GM12878 (cell line): ENCODE measurements around the gene HABP2. TPM values are rescaled to one million over a fixed set of nuclear protein-coding genes. Genes with fewer than 3 reads are reported as not detected.

Source experiments
- ATAC-seq: fragments of 200-7000 bp; cut with Tn5 transposase; 3 replicates; pipeline ENCODE4 v1.9.1; 2020; ENCODE audit warnings: mild to moderate bottlenecking, moderate library complexity
- BruUV-seq: library from RNA; stranded (reverse); fragments of 400-500 nt; replicated peaks from 2 replicates; lab custom pipeline; 2021; lab: Mats Ljungman, UMichigan
- CTCF ChIA-PET: fragments of 300-600 bp; sonication (Branson Sonifier 250); formaldehyde crosslinking; extraction: SDS; loops from one replicate; lab custom pipeline; 2021; ENCODE audit warnings: inconsistent platforms; lab: Yijun Ruan, JAX
- POLR2A ChIA-PET: fragments of 350-600 bp; formaldehyde crosslinking; extraction: SDS; loops from one replicate; lab custom pipeline; 2021; ENCODE audit warnings: inconsistent platforms; lab: Charles Lee
- RAD21 ChIA-PET: fragments of 300-600 bp; sonication (Branson Sonifier 250); formaldehyde crosslinking; loops from one replicate; lab custom pipeline; 2023; ENCODE audit warnings: antibody characterized with exemption; ENCODE audit not compliant: unreplicated experiment; lab: Charles Lee
- SMC1A ChIA-PET: fragments of 300-600 bp; sonication (Branson Sonifier 250); formaldehyde crosslinking; loops from one replicate; lab custom pipeline; 2023; ENCODE audit not compliant: unreplicated experiment, uncharacterized antibody; lab: Charles Lee
- DNase-seq: peaks from one replicate; pipeline ENCODE4 v3.0.0-alpha.2; 2011; ENCODE audit warnings: low read depth, low spot score
- FAIRE-seq: peaks from 3 replicates; lab custom pipeline; 2011; peaks lifted over from hg19 to GRCh38; lab: Jason Lieb, UNC
- H2AFZ ChIP-seq: 2 replicates; pipeline ENCODE4 v1.6.0; 2011; ENCODE audit warnings: low read depth, low read length, control low read depth; ENCODE audit not compliant: control insufficient read depth
- H3K27ac ChIP-seq: 2 replicates; pipeline ENCODE4 v1.5.1; 2011; ENCODE audit warnings: control low read depth; ENCODE audit not compliant: control insufficient read depth, insufficient read depth
- H3K27me3 ChIP-seq, 2 experiments: replicated peaks in 1 of 2; 2 replicates each; pipeline versions ENCODE4 v1.6.0 to v1.6.1; 2011; ENCODE audit warnings: low read length in 1 of 2; ENCODE audit not compliant: control insufficient read depth in 2 of 2, insufficient read depth in 2 of 2
- H3K36me3 ChIP-seq, 2 experiments: 2 replicates each; pipeline ENCODE4 v1.5.1; 2011; ENCODE audit warnings: low read length in 1 of 2; ENCODE audit not compliant: control insufficient read depth in 2 of 2, insufficient read depth in 2 of 2
- H3K4me1 ChIP-seq: 2 replicates; pipeline ENCODE4 v1.6.1; 2011; ENCODE audit warnings: mild to moderate bottlenecking, low read length, moderate library complexity, mixed read lengths; ENCODE audit not compliant: control insufficient read depth, insufficient read depth
- H3K4me2 ChIP-seq: 2 replicates; pipeline ENCODE4 v1.6.0; 2011; ENCODE audit warnings: control low read depth; ENCODE audit not compliant: control insufficient read depth, insufficient read depth
- H3K4me3 ChIP-seq: fragments of 200-600 bp; sonication (generic); 2 replicates; pipeline ENCODE4 v1.5.1; 2016
- H3K79me2 ChIP-seq: 2 replicates; pipeline ENCODE4 v1.6.0; 2011; ENCODE audit warnings: low read length; ENCODE audit not compliant: control insufficient read depth, insufficient read depth
- H3K9ac ChIP-seq: 2 replicates; pipeline ENCODE4 v1.8.0; 2011; ENCODE audit warnings: low read length, control low read depth, mixed read lengths; ENCODE audit not compliant: control insufficient read depth, insufficient read depth
- H3K9me3 ChIP-seq: replicated peaks from 3 replicates; pipeline ENCODE4 v1.5.1; 2011; ENCODE audit warnings: mild to moderate bottlenecking, low read length; ENCODE audit not compliant: control insufficient read depth, insufficient read depth
- H4K20me1 ChIP-seq: 2 replicates; pipeline ENCODE4 v1.6.0; 2011; ENCODE audit not compliant: control insufficient read depth, insufficient read depth
- BCL11A ChIP-seq: IDR thresholded peaks from 2 replicates; pipeline ENCODE4 v1.6.1; 2011; ENCODE audit warnings: low read depth, low read length
- CREB1 ChIP-seq: IDR thresholded peaks from 2 replicates; pipeline ENCODE4 v1.6.1; 2012; ENCODE audit warnings: low read depth, mild to moderate bottlenecking, inconsistent platforms
- DPF2 ChIP-seq: fragments of 450-650 bp; IDR thresholded peaks from 2 replicates; pipeline ENCODE4 v1.6.1; 2017; ENCODE audit warnings: mild to moderate bottlenecking
- EED ChIP-seq: sonication (generic); IDR thresholded peaks from 2 replicates; pipeline ENCODE4 v1.6.1; 2016; ENCODE audit warnings: antibody characterized with exemption, low read depth
- FOXK2 ChIP-seq: fragments of 450-650 bp; IDR thresholded peaks from 2 replicates; pipeline ENCODE4 v1.6.1; 2017; ENCODE audit warnings: mild to moderate bottlenecking, moderate library complexity
- HDAC6 ChIP-seq: fragments of 200-600 bp; sonication (generic); IDR thresholded peaks from one replicate; pipeline ENCODE4 v1.8.0; 2017; ENCODE audit warnings: antibody characterized with exemption; ENCODE audit not compliant: unreplicated experiment
- LARP7 ChIP-seq: fragments of 450-650 bp; IDR thresholded peaks from 2 replicates; pipeline ENCODE4 v1.6.1; 2017; ENCODE audit warnings: mild to moderate bottlenecking
- MEF2A ChIP-seq: IDR thresholded peaks from 2 replicates; pipeline ENCODE4 v1.6.1; 2011; ENCODE audit warnings: low read depth, mild to moderate bottlenecking, low read length, moderate library complexity; ENCODE audit not compliant: insufficient read depth
- NFYB ChIP-seq: IDR thresholded peaks from 2 replicates; pipeline ENCODE4 v1.6.1; 2011; ENCODE audit warnings: low read depth, mild to moderate bottlenecking, low read length, improper control_type of control experiment, moderate library complexity; ENCODE audit not compliant: insufficient read depth
- NRF1 ChIP-seq: conservative IDR thresholded peaks from 2 replicates; pipeline ENCODE4 v1.6.1; 2011; ENCODE audit warnings: mild to moderate bottlenecking, low read depth, low read length, improper control_type of control experiment
- SMAD5 ChIP-seq: IDR thresholded peaks from 2 replicates; pipeline ENCODE4 v1.6.1; 2016; ENCODE audit warnings: antibody characterized with exemption, low read depth
- SPI1 ChIP-seq: IDR thresholded peaks from 2 replicates; pipeline ENCODE4 v1.6.1; 2011; ENCODE audit warnings: low read depth, mild to moderate bottlenecking, low read length, moderate library complexity, borderline replicate concordance; ENCODE audit not compliant: insufficient read depth
- STAT3 ChIP-seq: IDR thresholded peaks from 2 replicates; pipeline ENCODE4 v1.6.1; 2011; ENCODE audit warnings: low read depth, low read length, improper control_type of control experiment
- TCF3 ChIP-seq: IDR thresholded peaks from 2 replicates; pipeline ENCODE4 v1.6.1; 2012; ENCODE audit warnings: low read depth, mild to moderate bottlenecking, low read length, borderline replicate concordance; ENCODE audit not compliant: insufficient read depth
- ZNF217 ChIP-seq: fragments of 450-650 bp; IDR thresholded peaks from 2 replicates; pipeline ENCODE4 v1.6.1; 2017; ENCODE audit warnings: antibody characterized with exemption, mild to moderate bottlenecking
- WGBS: methylation state at CpG from one replicate; pipeline ENCODE4 v1.1.6; 2016; ENCODE audit warnings: low lambda C conversion rate; ENCODE audit not compliant: insufficient replicate concordance, insufficient coverage; ENCODE audit errors: missing lambda C conversion rate; 5-methylcytosine and 5-hydroxymethylcytosine counted together
- in situ Hi-C: fragments of 300-500 bp; cut with MboI; formaldehyde crosslinking; loops from 9 replicates; pipeline ENCODE4 v1.14.3; 2018; ENCODE audit warnings: mixed read lengths
- intact Hi-C: fragments of 100-400 bp; cut with micrococcal nuclease; formaldehyde crosslinking; loops from one replicate; pipeline ENCODE4 v1.14.2; 2022; ENCODE audit not compliant: unreplicated experiment
- polyA plus RNA-seq, 11 experiments: library from polyadenylated mRNA; depleted of rRNA in 4 of 11; unstranded in 6 of 11; stranded (reverse) in 5 of 11; fragments of >200 nt; fragmentation: Nextera tagmentation in 4 of 11; fragmentation: Illumina TruSeq in 1 of 11; extraction: Ambion mirVana in 4 of 11; extraction: Trizol in 1 of 11; gene quantifications; 1 replicate in 1 of 11; 2 replicates in 10 of 11; pipeline versions ENCODE4 v1.2.1 to v1.2.3, GENCODE V29; 2011 to 2016; ENCODE audit warnings: inconsistent platforms in 2 of 11, missing spikeins in 2 of 11, low read depth in 1 of 11
- total RNA-seq, 4 experiments: library from RNA; depleted of rRNA in 3 of 4; stranded (reverse); fragments of >200 nt in 3 of 4; fragmentation: Illumina TruSeq in 1 of 4; extraction: Trizol in 1 of 4; gene quantifications; 2 replicates each; pipeline versions ENCODE4 v1.2.1 to v1.2.3, GENCODE V29; 2013 to 2021
- TF ChIP-seq, protein P1 (sequence below): fragments of 450-650 bp; IDR thresholded peaks from 2 replicates; pipeline ENCODE4 v1.6.1; 2017; ENCODE audit warnings: mild to moderate bottlenecking, moderate library complexity
- TF ChIP-seq, protein P2 (sequence below): IDR thresholded peaks from 2 replicates; pipeline ENCODE4 v1.6.1; 2011; ENCODE audit warnings: low read depth, mild to moderate bottlenecking, low read length, moderate library complexity, borderline replicate concordance; ENCODE audit errors: extremely low read depth

HABP2 gene
- total and polyA plus RNA-seq, 10 of the 15 experiments (the other 5 are each of a cell fraction or from before 2014, with no cell fraction given): 0.13 TPM; not detected in 9

DNA sequence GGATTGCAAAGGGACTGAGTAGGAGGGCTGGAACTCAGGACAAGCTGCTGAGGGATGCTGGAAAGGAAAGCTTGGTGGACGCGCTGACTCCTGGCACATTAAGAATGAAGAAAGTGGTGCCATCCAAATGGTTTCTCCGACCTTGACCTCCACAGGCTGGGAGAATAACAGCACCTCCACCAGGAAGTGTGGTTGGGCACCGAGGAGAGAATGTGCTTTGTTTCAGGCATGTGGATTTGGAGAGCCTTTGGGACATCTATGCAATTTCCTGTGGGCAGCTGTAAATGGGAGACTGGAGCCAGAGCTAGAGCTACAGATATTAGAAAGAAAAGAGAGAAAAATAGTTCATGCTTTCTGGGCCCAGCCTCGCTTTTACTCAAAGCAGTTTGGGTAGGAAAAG, 29.8 kb upstream of the HABP2 start:
- no peak for DNase-seq
- no peak overlapping the region for H3K4me2 ChIP-seq
- intact Hi-C loops: loop anchor here (10.0 kb wide), 3 partner anchors 798 to 1048 kb away; no protein-coding TSS in a partner anchor

More for the DNA sequence above, 29.8 kb upstream of the HABP2 start:
- Histone ChIP-seq H3K36me3 (no peaks in the 10 kb centered on the region), H3K27me3 (no peaks in the 10 kb centered on the region), H3K4me1 (no peaks in the 10 kb centered on the region), H3K9me3 (no peaks in the 10 kb centered on the region), H3K79me2 (no peaks in the 10 kb centered on the region), H3K27ac (no peak overlapping the region), H4K20me1 (no peaks in the 10 kb centered on the region), H3K4me3 (no peak overlapping the region), H3K9ac (no peak overlapping the region), H2AFZ (no peak overlapping the region)
- RAD21 ChIA-PET: no interaction called here
- in situ Hi-C loops: no loop called here
- ATAC-seq (no peak), FAIRE-seq (no peak)
- no TSS peak for BruUV-seq
- SMC1A ChIA-PET: no interaction called here
- 35% methylated on average over 5 of the region's 5 CpGs for WGBS
- CTCF ChIA-PET: no interaction called here
- TF ChIP-seq MEF2A (no peak), SPI1 (no peak), HDAC6 (no peak), EED (no peak), SMAD5 (no peak), DPF2 (no peak), NFYB (no peak), NRF1 (no peak), BCL11A (no peak), ZNF217 (no peak), STAT3 (no peak), LARP7 (no peak), FOXK2 (no peak), CREB1 (no peak), TCF3 (no peak)
- TF ChIP-seq, protein P1, sequence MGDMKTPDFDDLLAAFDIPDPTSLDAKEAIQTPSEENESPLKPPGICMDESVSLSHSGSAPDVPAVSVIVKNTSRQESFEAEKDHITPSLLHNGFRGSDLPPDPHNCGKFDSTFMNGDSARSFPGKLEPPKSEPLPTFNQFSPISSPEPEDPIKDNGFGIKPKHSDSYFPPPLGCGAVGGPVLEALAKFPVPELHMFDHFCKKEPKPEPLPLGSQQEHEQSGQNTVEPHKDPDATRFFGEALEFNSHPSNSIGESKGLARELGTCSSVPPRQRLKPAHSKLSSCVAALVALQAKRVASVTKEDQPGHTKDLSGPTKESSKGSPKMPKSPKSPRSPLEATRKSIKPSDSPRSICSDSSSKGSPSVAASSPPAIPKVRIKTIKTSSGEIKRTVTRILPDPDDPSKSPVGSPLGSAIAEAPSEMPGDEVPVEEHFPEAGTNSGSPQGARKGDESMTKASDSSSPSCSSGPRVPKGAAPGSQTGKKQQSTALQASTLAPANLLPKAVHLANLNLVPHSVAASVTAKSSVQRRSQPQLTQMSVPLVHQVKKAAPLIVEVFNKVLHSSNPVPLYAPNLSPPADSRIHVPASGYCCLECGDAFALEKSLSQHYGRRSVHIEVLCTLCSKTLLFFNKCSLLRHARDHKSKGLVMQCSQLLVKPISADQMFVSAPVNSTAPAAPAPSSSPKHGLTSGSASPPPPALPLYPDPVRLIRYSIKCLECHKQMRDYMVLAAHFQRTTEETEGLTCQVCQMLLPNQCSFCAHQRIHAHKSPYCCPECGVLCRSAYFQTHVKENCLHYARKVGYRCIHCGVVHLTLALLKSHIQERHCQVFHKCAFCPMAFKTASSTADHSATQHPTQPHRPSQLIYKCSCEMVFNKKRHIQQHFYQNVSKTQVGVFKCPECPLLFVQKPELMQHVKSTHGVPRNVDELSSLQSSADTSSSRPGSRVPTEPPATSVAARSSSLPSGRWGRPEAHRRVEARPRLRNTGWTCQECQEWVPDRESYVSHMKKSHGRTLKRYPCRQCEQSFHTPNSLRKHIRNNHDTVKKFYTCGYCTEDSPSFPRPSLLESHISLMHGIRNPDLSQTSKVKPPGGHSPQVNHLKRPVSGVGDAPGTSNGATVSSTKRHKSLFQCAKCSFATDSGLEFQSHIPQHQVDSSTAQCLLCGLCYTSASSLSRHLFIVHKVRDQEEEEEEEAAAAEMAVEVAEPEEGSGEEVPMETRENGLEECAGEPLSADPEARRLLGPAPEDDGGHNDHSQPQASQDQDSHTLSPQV: no peak
- TF ChIP-seq, protein P2, sequence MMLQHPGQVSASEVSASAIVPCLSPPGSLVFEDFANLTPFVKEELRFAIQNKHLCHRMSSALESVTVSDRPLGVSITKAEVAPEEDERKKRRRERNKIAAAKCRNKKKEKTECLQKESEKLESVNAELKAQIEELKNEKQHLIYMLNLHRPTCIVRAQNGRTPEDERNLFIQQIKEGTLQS: no peak
- POLR2A ChIA-PET: no interaction called here
